Duodenal mucosa (tissue), 2 donors: ENCODE measurements around the gene FGF18.

Experiments
- H3K27ac ChIP-seq: one replicate; pipeline ENCODE4 v1.7.0; 2013; ENCODE audit warnings: low read depth, low read length
- H3K27me3 ChIP-seq, 2 donors: one replicate each; pipeline ENCODE4 v1.7.0; 2013; ENCODE audit warnings: low read length in 2 of 2, control low read depth in 1 of 2; ENCODE audit not compliant: insufficient read depth in 2 of 2, control insufficient read depth in 1 of 2
- H3K36me3 ChIP-seq, 2 donors: one replicate each; pipeline ENCODE4 v1.7.0; 2013; ENCODE audit warnings: low read length in 2 of 2, control low read depth in 1 of 2; ENCODE audit not compliant: insufficient read depth in 2 of 2, control insufficient read depth in 1 of 2
- H3K4me1 ChIP-seq, 2 donors: one replicate each; pipeline ENCODE4 v1.7.0; 2013; ENCODE audit warnings: low read length in 2 of 2, control low read depth in 1 of 2; ENCODE audit not compliant: insufficient read depth in 2 of 2, control insufficient read depth in 1 of 2
- H3K4me3 ChIP-seq, 2 donors: one replicate each; pipeline ENCODE4 v1.7.0; 2013; ENCODE audit warnings: low read length in 2 of 2, low read depth in 1 of 2
- H3K9ac ChIP-seq, 2 donors: one replicate each; pipeline ENCODE4 v1.7.0; 2013; ENCODE audit warnings: low read length in 2 of 2, low read depth in 1 of 2
- H3K9me3 ChIP-seq, 2 donors: one replicate each; pipeline ENCODE4 v1.7.0; 2013; ENCODE audit warnings: low read length in 2 of 2, control low read depth in 1 of 2; ENCODE audit not compliant: control insufficient read depth in 1 of 2

FGF18 gene

GRCh38 chr5:171479776-171480125, 60.3 kb downstream of the FGF18 start:
- H3K9ac ChIP-seq = no peak overlapping the region
- H3K27me3 ChIP-seq = no peaks in the 10 kb centered on the region
- no peak overlapping the region for H3K4me3 ChIP-seq
- no peaks in the 10 kb centered on the region for H3K4me1 ChIP-seq
- H3K9me3 ChIP-seq = no peaks in the 10 kb centered on the region
- H3K36me3 ChIP-seq = no peaks in the 10 kb centered on the region
- H3K27ac ChIP-seq = no peak overlapping the region

GRCh38 chr5:171480239-171480638, 60.8 kb downstream of the FGF18 start:
- no peaks in the 10 kb centered on the region for H3K9me3 ChIP-seq
- H3K9ac ChIP-seq = no peak overlapping the region
- H3K27me3 ChIP-seq = no peaks in the 10 kb centered on the region
- H3K27ac ChIP-seq = no peak overlapping the region
- H3K4me1 ChIP-seq = no peaks in the 10 kb centered on the region
- no peaks in the 10 kb centered on the region for H3K36me3 ChIP-seq
- no peak overlapping the region for H3K4me3 ChIP-seq

- no peaks in the 10 kb centered on the region for H3K9me3 ChIP-seq
- H3K9ac ChIP-seq = no peak overlapping the region
- H3K36me3 ChIP-seq = no peaks in the 10 kb centered on the region
- no peaks in the 10 kb centered on the region for H3K4me1 ChIP-seq
- H3K27ac ChIP-seq = no peak overlapping the region
- H3K4me3 ChIP-seq = no peak overlapping the region
- H3K27me3 ChIP-seq = no peaks in the 10 kb centered on the region
Observed at GRCh38 chr5:171481571-171482433, 62.4 kb downstream of the FGF18 start.

GRCh38 chr5:171482434-171482730, 62.9 kb downstream of the FGF18 start:
- Histone ChIP-seq H3K4me1 (no peaks in the 10 kb centered on the region), H3K27me3 (peaks cover 0 to 3% of the 10 kb centered on the region in 2 donors), H3K36me3 (no peaks in the 10 kb centered on the region), H3K4me3 (no peak overlapping the region), H3K27ac (no peak overlapping the region), H3K9ac (no peak overlapping the region), H3K9me3 (no peaks in the 10 kb centered on the region)

GRCh38 chr5:171483551-171484135, 64.2 kb downstream of the FGF18 start:
- Histone ChIP-seq H3K27ac (no peak overlapping the region), H3K4me3 (no peak overlapping the region), H3K4me1 (no peaks in the 10 kb centered on the region), H3K27me3 (peaks cover 0 to 4% of the 10 kb centered on the region in 2 donors), H3K9ac (no peak overlapping the region), H3K36me3 (no peaks in the 10 kb centered on the region), H3K9me3 (no peaks in the 10 kb centered on the region)

- H3K9ac ChIP-seq = no peak overlapping the region
- no peak overlapping the region for H3K27ac ChIP-seq
- H3K9me3 ChIP-seq = no peaks in the 10 kb centered on the region
- no peaks in the 10 kb centered on the region for H3K4me1 ChIP-seq
- H3K4me3 ChIP-seq = no peak overlapping the region
- H3K36me3 ChIP-seq = no peaks in the 10 kb centered on the region
- H3K27me3 ChIP-seq = peaks cover 0 to 4% of the 10 kb centered on the region in 2 donors
Observed at GRCh38 chr5:171484460-171484899, 65.0 kb downstream of the FGF18 start.

- Histone ChIP-seq H3K4me3 (no peak overlapping the region), H3K27ac (no peak overlapping the region), H3K4me1 (no peaks in the 10 kb centered on the region), H3K9me3 (no peaks in the 10 kb centered on the region), H3K27me3 (peaks cover 0 to 4% of the 10 kb centered on the region in 2 donors), H3K9ac (no peak overlapping the region), H3K36me3 (no peaks in the 10 kb centered on the region)
Observed at GRCh38 chr5:171485668-171486067, 66.2 kb downstream of the FGF18 start.

GRCh38 chr5:171486613-171487012, 67.2 kb downstream of the FGF18 start:
- Histone ChIP-seq H3K36me3 (no peaks in the 10 kb centered on the region), H3K9me3 (no peaks in the 10 kb centered on the region), H3K4me3 (no peak overlapping the region), H3K4me1 (no peaks in the 10 kb centered on the region), H3K27me3 (peaks cover 0 to 4% of the 10 kb centered on the region in 2 donors), H3K27ac (no peak overlapping the region), H3K9ac (no peak overlapping the region)

GRCh38 chr5:171488876-171489275, 69.4 kb downstream of the FGF18 start:
- Histone ChIP-seq H3K27ac (no peak overlapping the region), H3K4me3 (no peak overlapping the region), H3K4me1 (no peaks in the 10 kb centered on the region), H3K27me3 (peaks cover 0 to 4% of the 10 kb centered on the region in 2 donors), H3K9ac (no peak overlapping the region), H3K9me3 (no peaks in the 10 kb centered on the region), H3K36me3 (no peaks in the 10 kb centered on the region)

GRCh38 chr5:171492781-171493180, 73.3 kb downstream of the FGF18 start:
- H3K36me3 ChIP-seq = no peaks in the 10 kb centered on the region
- no peak overlapping the region for H3K27ac ChIP-seq
- H3K9ac ChIP-seq = no peak overlapping the region
- H3K9me3 ChIP-seq = no peaks in the 10 kb centered on the region
- no peaks in the 10 kb centered on the region for H3K4me1 ChIP-seq
- no peak overlapping the region for H3K4me3 ChIP-seq
- H3K27me3 ChIP-seq = no peaks in the 10 kb centered on the region
